ENCODE data around the gene SYNM. TPM values are rescaled to one million over a fixed set of nuclear protein-coding genes. Genes with fewer than 3 reads are reported as not detected.

SYNM gene
- total and polyA plus RNA-seq, 2 experiments from 2014 or later = 0.18 to 0.97 TPM

DNA sequence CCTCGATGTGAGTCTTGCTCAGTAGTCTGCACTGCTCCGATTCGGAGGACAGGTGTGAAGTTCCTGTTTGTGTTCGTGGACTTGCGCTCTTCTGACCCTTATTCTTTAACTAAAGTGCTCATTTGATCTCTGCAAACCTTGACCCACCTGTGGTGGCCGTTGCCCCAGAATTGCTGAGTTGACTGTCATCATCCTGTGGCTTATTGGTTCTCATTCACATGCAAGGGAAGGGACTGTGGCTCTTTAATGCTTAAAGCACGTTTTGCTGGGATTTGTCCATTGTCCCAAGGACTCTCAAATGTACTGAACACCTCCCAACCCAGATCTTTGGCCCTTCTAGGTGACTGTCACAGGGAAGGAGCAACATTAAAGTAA, 13.4 kb downstream of the SYNM start:
- TF ChIP-seq EZH2 (IDR thresholded peaks at IDR 0.05; ENCODE audit: insufficient read depth, poor library complexity, severe bottlenecking) (no peak), EZH2phosphoT487 (IDR thresholded peaks at IDR 0.05; ENCODE audit: insufficient read depth, low read depth) (no peak)
- Histone ChIP-seq H3K79me2 (ENCODE audit: insufficient read depth) (no peaks in the 10 kb centered on the region), H3K9me2 (ENCODE audit: insufficient read depth) (no peaks in the 10 kb centered on the region), H3K4me1 (ENCODE audit: insufficient read depth) (peaks cover 5% of the 10 kb centered on the region; the same call in 1 of the 2 replicates), H2AFZ (no peak overlapping the region), H3F3A (ENCODE audit: insufficient read depth) (no peaks in the 10 kb centered on the region), H3K4me3 (no peak overlapping the region), H3K9ac (no peak overlapping the region), H4K20me1 (ENCODE audit: insufficient read depth) (no peaks in the 10 kb centered on the region), H3K9me3 (ENCODE audit: low read depth) (no peaks in the 10 kb centered on the region), H3K27me3 (replicated peaks; ENCODE audit: insufficient read depth) (no peaks in the 10 kb centered on the region), H3K27ac (no peak overlapping the region), H3K4me2 (ENCODE audit: unreplicated experiment) (no peak overlapping the region), H3K36me3 (ENCODE audit: low read depth) (no peaks in the 10 kb centered on the region)
- no peak for DNase-seq
- WGBS, 2 experiments (ENCODE audit: low coverage in 1 of 2, low lambda C conversion rate in 2 of 2, missing lambda C conversion rate in 2 of 2) = 75 to 80% methylated on average over 7 of the region's 7 CpGs
- in situ Hi-C loops (cut with MboI) = loop anchor here (25.0 kb wide), 1 partner anchor 619 kb away; the partner anchor contains the start of gene LYSMD4

DNA sequence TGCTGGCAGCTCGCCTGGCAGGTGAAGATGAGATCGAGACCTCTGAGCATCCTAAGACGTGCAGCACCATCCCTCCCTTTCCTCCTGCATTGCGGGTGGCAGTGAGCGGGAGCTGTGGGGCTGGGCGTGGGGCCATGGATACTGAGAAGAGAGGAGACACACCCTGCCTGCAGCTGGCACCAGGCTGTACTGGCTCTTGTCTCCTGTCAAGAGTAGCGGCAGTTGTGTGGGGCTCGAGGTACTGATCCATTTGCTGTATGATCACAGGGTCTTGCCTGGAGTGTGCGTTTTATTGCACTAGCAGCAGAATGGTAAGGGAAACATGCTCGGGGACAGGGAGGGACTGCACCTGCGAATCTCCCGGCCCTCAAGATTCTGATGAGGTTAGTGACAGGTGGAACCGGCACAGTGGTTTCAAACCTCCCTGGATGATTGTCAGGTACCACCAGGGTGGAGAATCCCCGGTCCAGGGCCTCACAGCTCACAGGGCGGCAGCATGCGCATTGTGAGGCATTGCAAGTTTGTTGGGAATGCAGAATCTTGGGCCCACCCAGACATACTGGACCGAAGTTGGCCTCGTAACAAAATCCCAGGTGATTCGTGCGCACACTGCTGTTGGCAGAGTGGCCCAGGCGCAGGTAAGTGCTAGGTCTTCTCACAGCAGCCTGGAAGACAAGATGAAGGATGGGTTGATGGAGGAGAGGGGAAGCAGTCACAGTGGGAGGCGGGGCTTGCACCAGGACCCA, 14.1 kb downstream of the SYNM start:
- H2AFZ ChIP-seq = no peak overlapping the region
- 78 to 80% methylated on average over 22 of the region's 22 CpGs for WGBS, 2 experiments (ENCODE audit: low coverage in 1 of 2, low lambda C conversion rate in 2 of 2, missing lambda C conversion rate in 2 of 2)
- no peak for DNase-seq
- H3K4me2 ChIP-seq (ENCODE audit: unreplicated experiment) = no peak overlapping the region
- H4K20me1 ChIP-seq (ENCODE audit: insufficient read depth) = no peaks in the 10 kb centered on the region
- H3K4me3 ChIP-seq = no peak overlapping the region
- TF ChIP-seq EZH2phosphoT487 (IDR thresholded peaks at IDR 0.05; ENCODE audit: insufficient read depth, low read depth) (no peak), EZH2 (IDR thresholded peaks at IDR 0.05; ENCODE audit: insufficient read depth, poor library complexity, severe bottlenecking) (no peak)
- no peaks in the 10 kb centered on the region for H3K9me2 ChIP-seq (ENCODE audit: insufficient read depth)
- H3K9me3 ChIP-seq (ENCODE audit: low read depth) = no peaks in the 10 kb centered on the region
- H3K9ac ChIP-seq = no peak overlapping the region
- H3K4me1 ChIP-seq (ENCODE audit: insufficient read depth) = peaks cover 7% of the 10 kb centered on the region; the same call in 1 of the 2 replicates
- peaks cover under 1% of the 10 kb centered on the region; the same call in 1 of the 2 replicates for H3F3A ChIP-seq (ENCODE audit: insufficient read depth)
- in situ Hi-C loops (cut with MboI) = loop anchor here (25.0 kb wide), 1 partner anchor 618 kb away; the partner anchor contains the start of gene LYSMD4
- H3K36me3 ChIP-seq (ENCODE audit: low read depth) = no peaks in the 10 kb centered on the region
- H3K27me3 ChIP-seq (replicated peaks; ENCODE audit: insufficient read depth) = no peaks in the 10 kb centered on the region
- H3K79me2 ChIP-seq (ENCODE audit: insufficient read depth) = no peaks in the 10 kb centered on the region
- no peak overlapping the region for H3K27ac ChIP-seq

DNA sequence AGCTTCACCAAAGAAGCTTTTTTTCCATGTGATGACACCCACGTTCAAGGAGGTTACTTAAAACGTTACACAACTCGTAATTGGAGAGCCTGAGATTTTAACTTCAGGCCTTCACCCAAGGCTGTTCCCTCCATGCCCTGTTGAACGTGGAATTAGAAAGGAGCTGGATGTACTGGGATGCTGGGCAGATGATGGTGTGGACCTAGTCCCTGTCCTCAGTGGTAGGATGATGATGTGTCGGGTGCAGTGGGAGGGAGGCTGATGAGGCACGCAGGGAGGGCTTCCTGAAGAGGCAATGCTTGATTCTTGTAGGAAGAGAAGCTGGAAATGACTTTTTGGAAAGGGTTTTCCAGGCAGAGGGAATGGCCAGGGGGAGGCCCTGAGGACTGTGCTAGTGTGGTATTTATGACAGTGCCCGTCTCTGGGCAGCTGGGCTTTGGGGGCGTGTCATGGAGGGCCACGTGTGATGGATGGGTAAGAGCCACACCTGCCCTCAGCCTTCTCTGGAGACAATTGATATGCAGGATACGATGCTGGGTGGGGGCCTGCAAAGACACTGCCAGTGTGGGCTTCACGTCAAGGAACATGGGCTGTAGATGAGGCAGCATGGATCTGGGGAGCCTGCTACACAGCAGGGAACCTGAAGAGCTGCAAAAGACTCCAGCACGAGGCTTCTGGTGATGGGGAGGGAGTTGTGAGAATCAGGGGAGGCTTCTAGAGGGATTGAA, 15.3 kb downstream of the SYNM start:
- no peak for DNase-seq
- H3K9ac ChIP-seq = no peak overlapping the region
- no peak overlapping the region for H3K4me3 ChIP-seq
- H3K4me1 ChIP-seq (ENCODE audit: insufficient read depth) = peaks cover 15% of the 10 kb centered on the region
- H3K9me3 ChIP-seq (ENCODE audit: low read depth) = no peaks in the 10 kb centered on the region
- no peak overlapping the region for H3K4me2 ChIP-seq (ENCODE audit: unreplicated experiment)
- H3K9me2 ChIP-seq (ENCODE audit: insufficient read depth) = no peaks in the 10 kb centered on the region
- in situ Hi-C loops (cut with MboI) = loop anchor here (25.0 kb wide), 1 partner anchor 617 kb away; the partner anchor contains the start of gene LYSMD4
- TF ChIP-seq EZH2 (IDR thresholded peaks at IDR 0.05; ENCODE audit: insufficient read depth, poor library complexity, severe bottlenecking) (no peak), EZH2phosphoT487 (IDR thresholded peaks at IDR 0.05; ENCODE audit: insufficient read depth, low read depth) (no peak)
- no peaks in the 10 kb centered on the region for H3K27me3 ChIP-seq (replicated peaks; ENCODE audit: insufficient read depth)
- H3K27ac ChIP-seq = no peak overlapping the region
- H3K36me3 ChIP-seq (ENCODE audit: low read depth) = no peaks in the 10 kb centered on the region
- no peaks in the 10 kb centered on the region for H4K20me1 ChIP-seq (ENCODE audit: insufficient read depth)
- peaks cover 9% of the 10 kb centered on the region for H3F3A ChIP-seq (ENCODE audit: insufficient read depth)
- H2AFZ ChIP-seq = no peak overlapping the region
- H3K79me2 ChIP-seq (ENCODE audit: insufficient read depth) = no peaks in the 10 kb centered on the region
- WGBS, 2 experiments (ENCODE audit: low coverage in 1 of 2, low lambda C conversion rate in 2 of 2, missing lambda C conversion rate in 2 of 2) = 89 to 90% methylated on average over 12 of the region's 12 CpGs

DNA sequence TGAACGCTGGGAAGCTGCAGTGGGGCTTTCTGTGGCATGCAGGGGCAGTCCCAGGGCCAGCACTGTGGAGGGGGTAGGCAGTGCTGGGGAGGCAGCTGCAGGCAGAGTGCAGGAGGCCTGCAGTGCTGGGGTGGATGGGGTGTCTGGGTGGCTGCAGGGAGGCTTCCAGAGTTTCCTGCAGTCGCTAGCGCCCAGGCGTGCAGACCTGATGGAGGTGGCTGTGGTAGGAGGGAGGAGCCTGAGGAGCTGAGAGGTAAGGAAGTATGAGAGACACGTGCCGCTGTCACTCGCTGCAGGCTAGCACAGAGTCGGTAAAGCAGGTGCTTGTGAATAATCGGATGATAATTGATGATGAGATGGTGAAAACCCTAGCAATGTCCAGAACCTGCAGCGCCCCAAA, 16.3 kb downstream of the SYNM start:
- H3K36me3 ChIP-seq (ENCODE audit: low read depth) = no peaks in the 10 kb centered on the region
- no peak for TF ChIP-seq EZH2phosphoT487 (IDR thresholded peaks at IDR 0.05; ENCODE audit: insufficient read depth, low read depth)
- no peak for TF ChIP-seq EZH2 (IDR thresholded peaks at IDR 0.05; ENCODE audit: insufficient read depth, poor library complexity, severe bottlenecking)
- no peak overlapping the region for H3K4me2 ChIP-seq (ENCODE audit: unreplicated experiment)
- DNase-seq = no peak
- no peak overlapping the region for H3K27ac ChIP-seq
- no peaks in the 10 kb centered on the region for H3K9me2 ChIP-seq (ENCODE audit: insufficient read depth)
- H4K20me1 ChIP-seq (ENCODE audit: insufficient read depth) = no peaks in the 10 kb centered on the region
- H3K27me3 ChIP-seq (replicated peaks; ENCODE audit: insufficient read depth) = no peaks in the 10 kb centered on the region
- H3F3A ChIP-seq (ENCODE audit: insufficient read depth) = peaks cover 9% of the 10 kb centered on the region
- H2AFZ ChIP-seq = no peak overlapping the region
- H3K9me3 ChIP-seq (ENCODE audit: low read depth) = no peaks in the 10 kb centered on the region
- peaks cover 15% of the 10 kb centered on the region for H3K4me1 ChIP-seq (ENCODE audit: insufficient read depth)
- no peak overlapping the region for H3K4me3 ChIP-seq
- no peaks in the 10 kb centered on the region for H3K79me2 ChIP-seq (ENCODE audit: insufficient read depth)
- in situ Hi-C loops (cut with MboI) = loop anchor here (25.0 kb wide), 1 partner anchor 616 kb away; the partner anchor contains the start of gene LYSMD4
- WGBS, 2 experiments (ENCODE audit: low coverage in 1 of 2, low lambda C conversion rate in 2 of 2, missing lambda C conversion rate in 2 of 2) = 83 to 87% methylated on average over 9 to 10 of the region's 10 CpGs
- no peak overlapping the region for H3K9ac ChIP-seq

Measured in GM23248 (cell line).